ENCODE measurements around the gene ARSB. TPM values are rescaled to one million over a fixed set of nuclear protein-coding genes. Genes with fewer than 3 reads are reported as not detected.

The ARSB gene
- total RNA-seq, 1 donor from 2014 or later = 1.8 TPM

GRCh38 chr5:78776637-78777036 is 208.5 kb downstream of the ARSB start:
- no peak for FAIRE-seq
- H3K4me3 ChIP-seq (ENCODE audit: low read depth, low read length) = no peak overlapping the region
- no peak for DNase-seq (ENCODE audit: low read depth)
- no peak for TF ChIP-seq CTCF (IDR thresholded peaks at IDR 0.05; ENCODE audit: insufficient read depth, low read length, severe bottlenecking)
- no peaks in the 10 kb centered on the region for H3K27me3 ChIP-seq (ENCODE audit: control insufficient read depth, insufficient read depth, low read length)
- H3K36me3 ChIP-seq (ENCODE audit: control insufficient read depth, insufficient read depth, low read length) = no peaks in the 10 kb centered on the region

- no peaks in the 10 kb centered on the region for H3K27me3 ChIP-seq (ENCODE audit: control insufficient read depth, insufficient read depth, low read length)
- FAIRE-seq (no peak), DNase-seq (ENCODE audit: low read depth) (no peak)
- H3K4me3 ChIP-seq (ENCODE audit: low read depth, low read length) = no peak overlapping the region
- no peaks in the 10 kb centered on the region for H3K36me3 ChIP-seq (ENCODE audit: control insufficient read depth, insufficient read depth, low read length)
- no peak for TF ChIP-seq CTCF (IDR thresholded peaks at IDR 0.05; ENCODE audit: insufficient read depth, low read length, severe bottlenecking)
These were observed 211.5 kb downstream of the ARSB start for GRCh38 chr5:78773655-78774054.

- peak; percentile 73 for DNase-seq (ENCODE audit: low read depth)
- no peaks in the 10 kb centered on the region for H3K27me3 ChIP-seq (ENCODE audit: control insufficient read depth, insufficient read depth, low read length)
- FAIRE-seq = no peak
- no peak overlapping the region for H3K4me3 ChIP-seq (ENCODE audit: low read depth, low read length)
- H3K36me3 ChIP-seq (ENCODE audit: control insufficient read depth, insufficient read depth, low read length) = no peaks in the 10 kb centered on the region
- no peak for TF ChIP-seq CTCF (IDR thresholded peaks at IDR 0.05; ENCODE audit: insufficient read depth, low read length, severe bottlenecking)
These were observed 213.6 kb downstream of the ARSB start for GRCh38 chr5:78771260-78772205.

- DNase-seq (ENCODE audit: low read depth) = no peak
- no peak for FAIRE-seq
- no peaks in the 10 kb centered on the region for H3K36me3 ChIP-seq (ENCODE audit: control insufficient read depth, insufficient read depth, low read length)
- no peak for TF ChIP-seq CTCF (IDR thresholded peaks at IDR 0.05; ENCODE audit: insufficient read depth, low read length, severe bottlenecking)
- no peaks in the 10 kb centered on the region for H3K27me3 ChIP-seq (ENCODE audit: control insufficient read depth, insufficient read depth, low read length)
- H3K4me3 ChIP-seq (ENCODE audit: low read depth, low read length) = no peak overlapping the region
These were observed 216.2 kb downstream of the ARSB start for GRCh38 chr5:78768781-78769380.

- FAIRE-seq = no peak
- no peaks in the 10 kb centered on the region for H3K36me3 ChIP-seq (ENCODE audit: control insufficient read depth, insufficient read depth, low read length)
- DNase-seq (ENCODE audit: low read depth) = no peak
- no peak for TF ChIP-seq CTCF (IDR thresholded peaks at IDR 0.05; ENCODE audit: insufficient read depth, low read length, severe bottlenecking)
- H3K4me3 ChIP-seq (ENCODE audit: low read depth, low read length) = no peak overlapping the region
- H3K27me3 ChIP-seq (ENCODE audit: control insufficient read depth, insufficient read depth, low read length) = no peaks in the 10 kb centered on the region
These were observed 218.7 kb downstream of the ARSB start for GRCh38 chr5:78766412-78766762.
